Sigmoid colon (tissue), 7 donors: ENCODE results near the gene GNL3. TPM values are rescaled to one million over a fixed set of nuclear protein-coding genes. Genes with fewer than 3 reads are reported as not detected.

Experiments
- DNase-seq: peaks from one replicate; pipeline ENCODE4 v3.0.0-alpha.2; 2019
- H3K27ac ChIP-seq, 4 donors: fragments of 200-600 bp; sonication (generic); one replicate each; pipeline ENCODE4 v1.5.1; 2016 to 2019; ENCODE audit warnings: mild to moderate bottlenecking in 1 of 4
- H3K27me3 ChIP-seq, 3 donors: fragments of 200-600 bp; sonication (generic); one replicate each; pipeline ENCODE4 v1.5.1; 2019; ENCODE audit warnings: mild to moderate bottlenecking in 1 of 3
- H3K36me3 ChIP-seq, 4 donors: fragments of 200-600 bp; sonication (generic); one replicate each; pipeline ENCODE4 v1.5.1; 2016 to 2019
- H3K4me1 ChIP-seq, 4 donors: fragments of 200-600 bp; sonication (generic); one replicate each; pipeline ENCODE4 v1.5.1; 2017 to 2019
- H3K4me3 ChIP-seq, 4 donors: fragments of 200-600 bp; sonication (generic); one replicate each; pipeline ENCODE4 v1.5.1; 2017 to 2019; ENCODE audit warnings: mild to moderate bottlenecking in 2 of 4, moderate library complexity in 1 of 4
- H3K9me3 ChIP-seq, 4 donors: fragments of 200-600 bp in 3 of 4; sonication (generic) in 3 of 4; one replicate each; pipeline versions ENCODE4 v1.5.1 to v1.6.1; 2013 to 2019
- EP300 ChIP-seq, 4 donors: sonication (generic); formaldehyde crosslinking; IDR thresholded peaks; one replicate each; pipeline ENCODE4 v1.6.1; 2017; ENCODE audit warnings: antibody characterized with exemption in 4 of 4
- POLR2A ChIP-seq, 2 donors: fragments of 450-650 bp; IDR thresholded peaks; one replicate each; pipeline ENCODE4 v1.6.1; 2016; ENCODE audit warnings: antibody characterized with exemption in 2 of 2, mild to moderate bottlenecking in 2 of 2, moderate library complexity in 2 of 2
- POLR2AphosphoS5 ChIP-seq, 4 donors: sonication (generic); formaldehyde crosslinking; IDR thresholded peaks; one replicate each; pipeline ENCODE4 v1.6.1; 2017; ENCODE audit warnings: antibody characterized with exemption in 4 of 4
- WGBS, 2 donors: extraction: QIAGEN DNeasy Blood & Tissue Kit; methylation state at CpG; one replicate each; pipeline ENCODE4 v1.1.7; 2013; 5-methylcytosine and 5-hydroxymethylcytosine counted together
- intact Hi-C: fragments of 100-400 bp; cut with DNase I; formaldehyde crosslinking; loops from one replicate; pipeline ENCODE4 v1.15.1; 2023
- polyA plus RNA-seq, 3 donors: library from polyadenylated mRNA; stranded (reverse); fragments of 200-250 nt; gene quantifications; one replicate each; pipeline ENCODE4 v1.2.3, GENCODE V29; 2013
- small RNA-seq, 3 donors: library from RNA; depleted of rRNA; stranded (forward); fragments of <200 nt; gene quantifications; one replicate each; pipeline ENCODE3, GENCODE V24; 2016
- total RNA-seq, 4 donors: library from RNA; depleted of rRNA; stranded (reverse); fragments of >200 nt; gene quantifications; one replicate each; pipeline ENCODE4 v1.1.0, GENCODE V29; 2016
- TF ChIP-seq, protein P1 (sequence below), 4 experiments: fragments of 450-650 bp in 3 of 4; fragments of 200-600 bp in 1 of 4; IDR thresholded peaks; one replicate each; pipeline ENCODE4 v1.5.1; 2016 to 2019; ENCODE audit warnings: antibody characterized with exemption in 4 of 4, mild to moderate bottlenecking in 3 of 4, moderate library complexity in 2 of 4
- donor health status: healthy with polysubstance abuse.
- donor health status: Bipolar disorder and iron deficiency.
- donor health status: healthy.

Gene GNL3
- total and polyA plus RNA-seq, 7 donors = 22.4 to 76.6 (median 39.8) TPM

DNA sequence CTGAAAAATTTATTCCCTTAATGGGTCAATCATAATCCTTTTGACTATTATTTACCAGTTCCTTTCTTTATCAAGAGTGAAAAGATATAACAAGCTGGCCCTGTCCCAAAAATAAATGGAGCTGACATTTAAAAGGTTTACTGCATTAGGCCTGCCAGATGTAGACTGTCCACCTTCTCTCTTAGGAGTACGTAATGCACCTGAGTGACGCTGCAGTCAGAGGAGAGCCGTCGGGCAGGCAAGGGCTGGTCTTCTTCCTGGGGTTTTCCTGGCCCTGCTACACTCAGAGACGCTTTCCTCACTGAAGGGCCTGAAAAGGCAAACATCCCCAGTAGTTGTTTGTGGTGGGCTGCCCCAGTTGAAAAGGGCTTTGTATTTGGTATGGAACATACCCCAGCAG lies 57.3 kb downstream of the GNL3 start:
- Histone ChIP-seq H3K4me1 (no peaks in the 10 kb centered on the region), H3K4me3 (no peak overlapping the region), H3K36me3 (peaks cover 31 to 100% (median 66%) of the 10 kb centered on the region in 4 donors), H3K27ac (no peak overlapping the region), H3K27me3 (no peaks in the 10 kb centered on the region), H3K9me3 (no peaks in the 10 kb centered on the region)
- DNase-seq = no peak
- TF ChIP-seq, protein P1, sequence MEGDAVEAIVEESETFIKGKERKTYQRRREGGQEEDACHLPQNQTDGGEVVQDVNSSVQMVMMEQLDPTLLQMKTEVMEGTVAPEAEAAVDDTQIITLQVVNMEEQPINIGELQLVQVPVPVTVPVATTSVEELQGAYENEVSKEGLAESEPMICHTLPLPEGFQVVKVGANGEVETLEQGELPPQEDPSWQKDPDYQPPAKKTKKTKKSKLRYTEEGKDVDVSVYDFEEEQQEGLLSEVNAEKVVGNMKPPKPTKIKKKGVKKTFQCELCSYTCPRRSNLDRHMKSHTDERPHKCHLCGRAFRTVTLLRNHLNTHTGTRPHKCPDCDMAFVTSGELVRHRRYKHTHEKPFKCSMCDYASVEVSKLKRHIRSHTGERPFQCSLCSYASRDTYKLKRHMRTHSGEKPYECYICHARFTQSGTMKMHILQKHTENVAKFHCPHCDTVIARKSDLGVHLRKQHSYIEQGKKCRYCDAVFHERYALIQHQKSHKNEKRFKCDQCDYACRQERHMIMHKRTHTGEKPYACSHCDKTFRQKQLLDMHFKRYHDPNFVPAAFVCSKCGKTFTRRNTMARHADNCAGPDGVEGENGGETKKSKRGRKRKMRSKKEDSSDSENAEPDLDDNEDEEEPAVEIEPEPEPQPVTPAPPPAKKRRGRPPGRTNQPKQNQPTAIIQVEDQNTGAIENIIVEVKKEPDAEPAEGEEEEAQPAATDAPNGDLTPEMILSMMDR (IDR thresholded peaks at IDR 0.05) = no peak
- TF ChIP-seq POLR2AphosphoS5 (IDR thresholded peaks at IDR 0.05) (no peak), EP300 (IDR thresholded peaks at IDR 0.05) (no peak), POLR2A (IDR thresholded peaks at IDR 0.05) (no peak)
- 95% methylated on average over 5 of the region's 5 CpGs for WGBS, 2 donors
- intact Hi-C loops = no loop called here

DNA sequence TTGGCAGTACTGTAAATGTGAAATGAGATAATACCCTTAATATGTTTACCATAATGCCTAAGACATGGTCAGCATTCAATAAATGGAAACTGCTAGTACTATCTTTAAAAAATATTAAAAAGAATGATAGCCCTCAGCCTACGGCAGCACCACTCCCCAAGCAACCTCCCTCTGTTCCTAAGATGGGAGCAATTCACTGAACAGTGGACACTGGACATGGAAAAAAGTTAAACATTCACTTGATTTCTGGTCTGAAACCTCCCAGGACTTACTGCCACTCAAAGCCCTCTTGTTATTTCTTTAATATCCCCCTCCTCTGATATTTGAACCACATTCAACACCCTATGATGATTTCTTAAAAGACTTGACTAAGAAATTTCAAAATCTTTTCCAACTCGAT lies 57.9 kb downstream of the GNL3 start:
- no peaks in the 10 kb centered on the region for H3K4me1 ChIP-seq
- peaks cover 34 to 100% (median 70%) of the 10 kb centered on the region in 4 donors for H3K36me3 ChIP-seq
- WGBS, 2 donors = 93 to 94% methylated on average over 2 of the region's 2 CpGs
- H3K9me3 ChIP-seq = no peaks in the 10 kb centered on the region
- H3K27me3 ChIP-seq = no peaks in the 10 kb centered on the region
- H3K4me3 ChIP-seq = no peak overlapping the region
- intact Hi-C loops = no loop called here
- DNase-seq = no peak
- TF ChIP-seq POLR2AphosphoS5 (IDR thresholded peaks at IDR 0.05) (no peak), POLR2A (IDR thresholded peaks at IDR 0.05) (no peak), EP300 (IDR thresholded peaks at IDR 0.05) (no peak)
- TF ChIP-seq, protein P1 (IDR thresholded peaks at IDR 0.05) = no peak
- H3K27ac ChIP-seq = no peak overlapping the region

Small RNA genes within 50 kb of the gene (small RNA-seq; reads per million reads assigned to genes)
- 0 reads per million in 3 donors for gene AC006254.2
- 2,943 to 5,159 (median 3,212) reads per million in 3 donors for gene RF00569
- gene RF01183 = 0 reads per million in 3 donors
- 0 reads per million in 3 donors for gene SNORD19
- gene SNORD19B = 0 reads per million in 3 donors
- gene SNORD69 = 1,990 to 3,393 (median 3,275) reads per million in 3 donors

Other genes with a start within 250 kb of the GNL3 start
- 1 to 10 TPM; 2.6 to 5.4 (median 4.3) TPM for gene SEMA3G, start 240.9 kb upstream of the GNL3 start, total RNA-seq
- gene SEMA3G, start 240.9 kb upstream of the GNL3 start, polyA plus RNA-seq = 1 to 10 TPM in 1 of 3 donors, under 1 TPM in 2; 0.23 to 7.4 (median 0.60) TPM
- 1 to 10 TPM in 1 of 4 donors, under 1 TPM in 1, not detected in 2; 0.99 to 2.9 TPM for gene TNNC1, start 232.0 kb upstream of the GNL3 start, total RNA-seq
- gene TNNC1, start 232.0 kb upstream of the GNL3 start, polyA plus RNA-seq = 10 to 100 TPM in 2 of 3 donors, 1 to 10 TPM in 1; 2.6 to 34.2 (median 23.6) TPM
- gene NISCH, start 230.4 kb upstream of the GNL3 start, total RNA-seq = 100 to 1,000 TPM in 1 of 4 donors, 10 to 100 TPM in 3; 53.5 to 113 (median 68.4) TPM
- 10 to 100 TPM; 14.3 to 47.4 (median 18.0) TPM for gene NISCH, start 230.4 kb upstream of the GNL3 start, polyA plus RNA-seq
- 100 to 1,000 TPM in 3 of 4 donors, 10 to 100 TPM in 1; 92.0 to 138 (median 120) TPM for gene STAB1, start 190.7 kb upstream of the GNL3 start, total RNA-seq
- gene STAB1, start 190.7 kb upstream of the GNL3 start, polyA plus RNA-seq = 10 to 100 TPM; 18.0 to 63.0 (median 58.5) TPM
- gene NT5DC2, start 152.2 kb upstream of the GNL3 start, total RNA-seq = 10 to 100 TPM; 13.8 to 23.7 (median 17.3) TPM
- gene NT5DC2, start 152.2 kb upstream of the GNL3 start, polyA plus RNA-seq = 10 to 100 TPM in 2 of 3 donors, 1 to 10 TPM in 1; 9.0 to 32.8 (median 12.9) TPM
- gene UQCC5, start 149.4 kb upstream of the GNL3 start, total RNA-seq = 1 to 10 TPM in 3 of 4 donors, under 1 TPM in 1; 0.54 to 2.9 (median 1.9) TPM
- 10 to 100 TPM in 2 of 3 donors, 1 to 10 TPM in 1; 7.8 to 15.6 (median 11.8) TPM for gene UQCC5, start 149.4 kb upstream of the GNL3 start, polyA plus RNA-seq
- gene PBRM1, start 119 bp upstream of the GNL3 start, total RNA-seq = 10 to 100 TPM; 82.8 to 94.2 (median 90.1) TPM
- gene PBRM1, start 119 bp upstream of the GNL3 start, polyA plus RNA-seq = 10 to 100 TPM in 1 of 3 donors, 1 to 10 TPM in 2; 8.4 to 19.8 (median 9.9) TPM
- 10 to 100 TPM; 31.5 to 47.4 (median 35.7) TPM for gene GLT8D1, start 19.8 kb downstream of the GNL3 start, total RNA-seq
- gene GLT8D1, start 19.8 kb downstream of the GNL3 start, polyA plus RNA-seq = 10 to 100 TPM in 2 of 3 donors, 1 to 10 TPM in 1; 9.2 to 29.4 (median 11.4) TPM
- gene SPCS1, start 20.1 kb downstream of the GNL3 start, total RNA-seq = 100 to 1,000 TPM in 3 of 4 donors, 10 to 100 TPM in 1; 62.0 to 140 (median 109) TPM
- 100 to 1,000 TPM in 2 of 3 donors, 10 to 100 TPM in 1; 96.1 to 191 (median 113) TPM for gene SPCS1, start 20.1 kb downstream of the GNL3 start, polyA plus RNA-seq
- gene NEK4, start 84.9 kb downstream of the GNL3 start, total RNA-seq = 10 to 100 TPM; 17.1 to 19.4 (median 19.0) TPM
- gene NEK4, start 84.9 kb downstream of the GNL3 start, polyA plus RNA-seq = 10 to 100 TPM in 2 of 3 donors, 1 to 10 TPM in 1; 7.4 to 11.4 (median 10.7) TPM
- not detected for gene ITIH1, start 91.6 kb downstream of the GNL3 start, total RNA-seq
- gene ITIH1, start 91.6 kb downstream of the GNL3 start, polyA plus RNA-seq = under 1 TPM in 1 of 3 donors, not detected in 2; 0.85 TPM
- 1 to 10 TPM in 1 of 4 donors, under 1 TPM in 2, not detected in 1; 0.14 to 2.3 (median 0.36) TPM for gene ITIH3, start 108.8 kb downstream of the GNL3 start, total RNA-seq
- gene ITIH3, start 108.8 kb downstream of the GNL3 start, polyA plus RNA-seq = under 1 TPM in 1 of 3 donors, not detected in 2; 0.95 TPM
- 10 to 100 TPM in 1 of 4 donors, 1 to 10 TPM in 3; 2.5 to 12.2 (median 6.7) TPM for gene ITIH4, start 144.6 kb downstream of the GNL3 start, total RNA-seq
- gene ITIH4, start 144.6 kb downstream of the GNL3 start, polyA plus RNA-seq = 1 to 10 TPM in 1 of 3 donors, not detected in 2; 5.4 TPM
- 10 to 100 TPM in 1 of 4 donors, 1 to 10 TPM in 3; 4.2 to 12.7 (median 6.9) TPM for gene MUSTN1, start 149.0 kb downstream of the GNL3 start, total RNA-seq
- gene MUSTN1, start 149.0 kb downstream of the GNL3 start, polyA plus RNA-seq = 10 to 100 TPM in 1 of 3 donors, 1 to 10 TPM in 1, not detected in 1; 7.2 to 11.1 TPM
- 10 to 100 TPM; 11.5 to 19.5 (median 14.7) TPM for gene STIMATE, start 211.5 kb downstream of the GNL3 start, total RNA-seq
- 1 to 10 TPM; 2.5 to 7.7 (median 4.8) TPM for gene STIMATE, start 211.5 kb downstream of the GNL3 start, polyA plus RNA-seq